ENCODE results near the gene AMER2. TPM values are rescaled to one million over a fixed set of nuclear protein-coding genes. Genes with fewer than 3 reads are reported as not detected.

AMER2 gene
- total and polyA plus RNA-seq, 2 donors (not counting 1 experiment from before 2014, with no cell fraction given): not detected

DNA sequence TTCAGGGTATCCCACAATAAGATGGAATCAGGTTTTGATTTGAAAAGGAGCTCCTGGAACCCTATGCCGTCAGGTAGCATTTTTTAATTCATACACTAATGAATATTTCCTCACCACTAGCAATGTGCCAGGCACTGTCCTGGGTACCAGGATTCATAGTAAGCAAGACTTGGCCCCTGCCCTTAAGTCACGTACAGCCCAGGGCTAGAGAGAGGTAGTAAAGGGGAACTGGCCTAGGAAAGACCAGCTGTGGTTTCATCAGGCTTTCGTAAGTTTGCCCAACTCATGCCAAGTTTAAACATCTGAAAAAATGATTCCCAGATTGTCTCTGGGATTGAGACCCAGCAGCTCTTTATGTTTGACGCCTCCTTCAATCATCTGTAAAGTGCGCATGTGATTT is 45.9 kb upstream of the AMER2 start:
- ChIA-PET CTCF (interaction anchor here (0.7 kb wide), 1 partner anchor 92 kb away, joined by 3 read pairs; no protein-coding TSS in a partner anchor), POLR2A (no interaction called here)
- ATAC-seq (ENCODE audit: low read depth): no peak
- Mint-ChIP-seq H3K4me1 (no peaks in the 10 kb centered on the region), H3K9me3 (ENCODE audit: insufficient read depth) (no peaks in the 10 kb centered on the region), H3K27me3 (peaks cover 28% of the 10 kb centered on the region), H3K27ac (no peak overlapping the region), H3K4me3 (no peak overlapping the region)
- no peak overlapping the region for H3K27ac ChIP-seq (ENCODE audit: low read length in 2 of 2)
- no peaks in the 10 kb centered on the region for H3K27me3 ChIP-seq (replicated peaks in 1 of 4; ENCODE audit: control extremely low read depth in 1 of 4, control insufficient read depth in 3 of 4, insufficient read depth in 4 of 4, low read length in 3 of 4)
- 61% methylated on average over 4 of the region's 5 CpGs for WGBS (ENCODE audit: insufficient coverage)
- no peak overlapping the region for H3K4me3 ChIP-seq (ENCODE audit: control extremely low read depth in 1 of 5, extremely low read depth in 1 of 5, insufficient read depth in 1 of 5, low read depth in 2 of 5, low read length in 4 of 5)
- H3K9me3 ChIP-seq (ENCODE audit: control extremely low read depth in 1 of 3, control insufficient read depth in 2 of 3, insufficient read depth in 1 of 3, low read length in 2 of 3): peaks cover 0 to 3% (median 0%) of the 10 kb centered on the region in 3 donors
- H2AFZ ChIP-seq (ENCODE audit: insufficient read depth, low read depth, low read length, poor library complexity, severe bottlenecking): no peak overlapping the region
- no peaks in the 10 kb centered on the region for H3K4me1 ChIP-seq (ENCODE audit: control insufficient read depth in 2 of 2, insufficient read depth in 2 of 2, low read length in 2 of 2)
- TF ChIP-seq, protein P1, sequence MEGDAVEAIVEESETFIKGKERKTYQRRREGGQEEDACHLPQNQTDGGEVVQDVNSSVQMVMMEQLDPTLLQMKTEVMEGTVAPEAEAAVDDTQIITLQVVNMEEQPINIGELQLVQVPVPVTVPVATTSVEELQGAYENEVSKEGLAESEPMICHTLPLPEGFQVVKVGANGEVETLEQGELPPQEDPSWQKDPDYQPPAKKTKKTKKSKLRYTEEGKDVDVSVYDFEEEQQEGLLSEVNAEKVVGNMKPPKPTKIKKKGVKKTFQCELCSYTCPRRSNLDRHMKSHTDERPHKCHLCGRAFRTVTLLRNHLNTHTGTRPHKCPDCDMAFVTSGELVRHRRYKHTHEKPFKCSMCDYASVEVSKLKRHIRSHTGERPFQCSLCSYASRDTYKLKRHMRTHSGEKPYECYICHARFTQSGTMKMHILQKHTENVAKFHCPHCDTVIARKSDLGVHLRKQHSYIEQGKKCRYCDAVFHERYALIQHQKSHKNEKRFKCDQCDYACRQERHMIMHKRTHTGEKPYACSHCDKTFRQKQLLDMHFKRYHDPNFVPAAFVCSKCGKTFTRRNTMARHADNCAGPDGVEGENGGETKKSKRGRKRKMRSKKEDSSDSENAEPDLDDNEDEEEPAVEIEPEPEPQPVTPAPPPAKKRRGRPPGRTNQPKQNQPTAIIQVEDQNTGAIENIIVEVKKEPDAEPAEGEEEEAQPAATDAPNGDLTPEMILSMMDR (IDR thresholded peaks at IDR 0.05): no peak
- H4K20me1 ChIP-seq (ENCODE audit: control insufficient read depth, insufficient read depth, low read length, poor library complexity, severe bottlenecking): no peaks in the 10 kb centered on the region
- no peak for DNase-seq
- no peak overlapping the region for H3K9ac ChIP-seq (ENCODE audit: low read length)
- H3K36me3 ChIP-seq (replicated peaks in 1 of 2; ENCODE audit: control extremely low read depth in 1 of 2, control insufficient read depth in 1 of 2, extremely low read depth in 1 of 2, insufficient read depth in 2 of 2, low read length in 1 of 2): no peaks in the 10 kb centered on the region
- intact Hi-C loops (cut with micrococcal nuclease): no loop called here
- H3K79me2 ChIP-seq (ENCODE audit: control insufficient read depth, insufficient read depth, low read length): no peaks in the 10 kb centered on the region
- no peak overlapping the region for H3K4me2 ChIP-seq (replicated peaks; ENCODE audit: low read depth, low read length, poor library complexity, severe bottlenecking)

DNA sequence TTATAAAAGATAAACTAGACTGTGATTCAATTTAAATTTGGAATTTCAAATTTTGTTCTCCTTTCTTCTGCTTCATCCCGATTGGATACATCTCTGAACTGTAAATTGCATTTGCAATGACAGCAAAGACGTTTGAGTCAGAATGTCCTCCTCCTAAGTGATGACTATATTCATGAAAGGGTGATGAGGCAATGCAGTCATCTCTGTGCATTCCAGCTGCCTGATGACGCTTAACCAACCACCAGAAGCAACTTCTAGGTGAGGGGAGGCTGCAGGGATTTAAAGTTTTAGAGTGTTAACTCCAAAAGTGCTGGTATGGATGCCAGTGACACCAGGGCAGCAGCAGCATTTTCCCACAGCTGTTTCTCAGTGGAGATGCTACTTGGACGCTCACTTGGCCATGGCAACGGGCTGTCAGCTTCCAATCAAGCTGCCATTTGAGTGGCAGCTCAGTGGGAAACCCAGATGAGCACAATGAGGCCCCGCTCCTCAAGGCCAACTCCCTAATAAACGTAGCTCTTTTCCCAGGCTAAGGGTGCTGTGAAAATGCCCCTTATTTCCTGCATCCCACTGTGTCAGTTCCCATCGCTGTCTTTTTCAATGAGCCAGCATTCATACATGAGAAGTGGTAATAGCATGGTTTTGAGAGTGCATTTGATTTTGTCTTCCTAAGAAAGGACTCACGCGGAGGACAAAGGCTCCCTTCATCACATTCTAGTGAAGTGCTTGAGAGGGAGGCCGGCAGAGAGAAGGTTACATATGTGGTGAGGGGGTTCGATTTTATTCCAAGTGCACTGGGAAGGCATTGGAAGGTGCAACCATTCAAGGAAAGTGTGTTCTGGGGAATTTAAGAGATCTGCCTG is 45.2 kb upstream of the AMER2 start:
- no peak overlapping the region for H3K27ac ChIP-seq (ENCODE audit: low read length in 2 of 2)
- intact Hi-C loops (cut with micrococcal nuclease): no loop called here
- ChIA-PET POLR2A (no interaction called here), CTCF (interaction anchor here (0.7 kb wide), 1 partner anchor 91 kb away, joined by 3 read pairs; no protein-coding TSS in a partner anchor)
- Mint-ChIP-seq H3K4me3 (no peak overlapping the region), H3K9me3 (ENCODE audit: insufficient read depth) (no peaks in the 10 kb centered on the region), H3K4me1 (no peaks in the 10 kb centered on the region), H3K27ac (no peak overlapping the region), H3K27me3 (peaks cover 23% of the 10 kb centered on the region)
- H2AFZ ChIP-seq (ENCODE audit: insufficient read depth, low read depth, low read length, poor library complexity, severe bottlenecking): no peak overlapping the region
- no peak overlapping the region for H3K4me3 ChIP-seq (ENCODE audit: control extremely low read depth in 1 of 5, extremely low read depth in 1 of 5, insufficient read depth in 1 of 5, low read depth in 2 of 5, low read length in 4 of 5)
- H3K27me3 ChIP-seq (replicated peaks in 1 of 4; ENCODE audit: control extremely low read depth in 1 of 4, control insufficient read depth in 3 of 4, insufficient read depth in 4 of 4, low read length in 3 of 4): no peaks in the 10 kb centered on the region
- no peaks in the 10 kb centered on the region for H3K36me3 ChIP-seq (replicated peaks in 1 of 2; ENCODE audit: control extremely low read depth in 1 of 2, control insufficient read depth in 1 of 2, extremely low read depth in 1 of 2, insufficient read depth in 2 of 2, low read length in 1 of 2)
- H4K20me1 ChIP-seq (ENCODE audit: control insufficient read depth, insufficient read depth, low read length, poor library complexity, severe bottlenecking): no peaks in the 10 kb centered on the region
- no peaks in the 10 kb centered on the region for H3K79me2 ChIP-seq (ENCODE audit: control insufficient read depth, insufficient read depth, low read length)
- no peaks in the 10 kb centered on the region for H3K4me1 ChIP-seq (ENCODE audit: control insufficient read depth in 2 of 2, insufficient read depth in 2 of 2, low read length in 2 of 2)
- TF ChIP-seq, protein P1 (IDR thresholded peaks at IDR 0.05): no peak
- TF ChIP-seq EZH2 (IDR thresholded peaks at IDR 0.05; ENCODE audit: borderline replicate concordance, insufficient read depth, low read depth, low read length, poor library complexity, severe bottlenecking): no peak
- 81% methylated on average over 7 of the region's 12 CpGs for WGBS (ENCODE audit: insufficient coverage)
- H3K9ac ChIP-seq (ENCODE audit: low read length): no peak overlapping the region
- no peak overlapping the region for H3K4me2 ChIP-seq (replicated peaks; ENCODE audit: low read depth, low read length, poor library complexity, severe bottlenecking)
- H3K9me3 ChIP-seq (ENCODE audit: control extremely low read depth in 1 of 3, control insufficient read depth in 2 of 3, insufficient read depth in 1 of 3, low read length in 2 of 3): no peaks in the 10 kb centered on the region
- ATAC-seq (ENCODE audit: low read depth) (no peak), DNase-seq (no peak)

All from B cell (primary cell).